Measurements from ENCODE around the gene PDE6H. TPM values are rescaled to one million over a fixed set of nuclear protein-coding genes. Genes with fewer than 3 reads are reported as not detected.

Gene PDE6H
- total and polyA plus RNA-seq, 2 donors (not counting 3 experiments of a cell fraction or from before 2014, with no cell fraction given) = not detected

- Histone ChIP-seq H3K27ac (ENCODE audit: insufficient read depth, low read depth, low read length) (peak overlapping the region; percentile 94), H3K9me1 (replicated peaks; ENCODE audit: control insufficient read depth, extremely low read depth, insufficient read depth, low read length) (no peaks in the 10 kb centered on the region), H3K9me3 (replicated peaks; ENCODE audit: control insufficient read depth, insufficient read depth, low read length) (no peaks in the 10 kb centered on the region), H3K27me3 (ENCODE audit: control insufficient read depth in 2 of 2, insufficient read depth in 2 of 2, low read length in 2 of 2) (no peaks in the 10 kb centered on the region), H3K4me1 (ENCODE audit: control insufficient read depth, extremely low read depth, insufficient read depth, low read length) (peaks cover 72% of the 10 kb centered on the region), H3K4me2 (ENCODE audit: insufficient read depth, low read length) (peak overlapping the region; percentile 68), H3K4me3 (replicated peaks in 1 of 3; ENCODE audit: insufficient read depth in 1 of 3, low read depth in 1 of 3, low read length in 3 of 3) (peak overlapping the region in 1 of 3 experiments; percentile 36), H4K20me1 (replicated peaks; ENCODE audit: control insufficient read depth, extremely low read depth, insufficient read depth, low read length) (no peaks in the 10 kb centered on the region), H3K9ac (replicated peaks; ENCODE audit: extremely low read depth, insufficient read depth, low read length) (peak overlapping the region; percentile 85), H3K79me2 (ENCODE audit: control insufficient read depth, insufficient read depth, low read length) (peaks cover 56% of the 10 kb centered on the region), H3K36me3 (ENCODE audit: control insufficient read depth in 2 of 2, extremely low read depth in 1 of 2, insufficient read depth in 2 of 2, low read length in 2 of 2) (peaks cover 14 to 43% of the 10 kb centered on the region in 2 experiments), H2AFZ (ENCODE audit: low read depth, low read length) (no peak overlapping the region)
- ChIA-PET CTCF (interaction anchor here (0.5 to 2.1 kb wide), 6 partner anchors 12 to 103 kb away, joined by 3 to 6 read pairs (median 3); partner anchors contain the start of gene ARHGDIB), POLR2A (interaction anchor here (0.8 to 1.0 kb wide), 2 partner anchors 11 to 13 kb away, joined by 3 to 4 read pairs; partner anchors contain the start of gene ARHGDIB)
- peak; percentile 93 for DNase-seq (ENCODE audit: low read depth, low spot score)
- BruUV-seq (replicated peaks) = no TSS peak
- TF ChIP-seq FOS (IDR thresholded peaks at IDR 0.05; ENCODE audit: borderline replicate concordance, insufficient read depth, low read length) (peak; percentile 43), POLR2AphosphoS5 (IDR thresholded peaks at IDR 0.05; ENCODE audit: insufficient read depth, low read depth, low read length) (peak; percentile 88), CTCF (IDR thresholded peaks at IDR 0.05; ENCODE audit: extremely low read depth in 1 of 2, insufficient read depth in 1 of 2, low read depth in 1 of 2, low read length in 2 of 2) (no peak), POLR2A (IDR thresholded peaks at IDR 0.05; ENCODE audit: low read depth, low read length) (peak; percentile 82)
- intact Hi-C loops (cut with micrococcal nuclease) (loop anchor here (1.0 kb wide), 3 partner anchors 13 to 43 kb away; partner anchors contain the start of gene ARHGDIB), dilution Hi-C loops (cut with MboI; ENCODE audit: extremely low pct_ligation_motif_present, low sequenced_read_pairs) (no loop called here)
- peak; percentile 94 for FAIRE-seq
Measured at GRCh38 chr12:14948672-14949071, 24.2 kb upstream of the PDE6H start.

- Histone ChIP-seq H3K4me2 (ENCODE audit: insufficient read depth, low read length) (peak overlapping the region; percentile 68), H3K4me1 (ENCODE audit: control insufficient read depth, extremely low read depth, insufficient read depth, low read length) (peaks cover 82% of the 10 kb centered on the region), H2AFZ (ENCODE audit: low read depth, low read length) (no peak overlapping the region), H3K9me3 (replicated peaks; ENCODE audit: control insufficient read depth, insufficient read depth, low read length) (no peaks in the 10 kb centered on the region), H3K27me3 (ENCODE audit: control insufficient read depth in 2 of 2, insufficient read depth in 2 of 2, low read length in 2 of 2) (no peaks in the 10 kb centered on the region), H3K9me1 (replicated peaks; ENCODE audit: control insufficient read depth, extremely low read depth, insufficient read depth, low read length) (no peaks in the 10 kb centered on the region), H3K9ac (replicated peaks; ENCODE audit: extremely low read depth, insufficient read depth, low read length) (peak overlapping the region; percentile 85), H3K36me3 (ENCODE audit: control insufficient read depth in 2 of 2, extremely low read depth in 1 of 2, insufficient read depth in 2 of 2, low read length in 2 of 2) (peaks cover 14 to 40% of the 10 kb centered on the region in 2 experiments), H3K27ac (ENCODE audit: insufficient read depth, low read depth, low read length) (peak overlapping the region; percentile 94), H3K79me2 (ENCODE audit: control insufficient read depth, insufficient read depth, low read length) (peaks cover 66% of the 10 kb centered on the region), H4K20me1 (replicated peaks; ENCODE audit: control insufficient read depth, extremely low read depth, insufficient read depth, low read length) (no peaks in the 10 kb centered on the region), H3K4me3 (replicated peaks in 1 of 3; ENCODE audit: insufficient read depth in 1 of 3, low read depth in 1 of 3, low read length in 3 of 3) (no peak overlapping the region)
- FAIRE-seq (no peak), DNase-seq (ENCODE audit: low read depth, low spot score) (no peak)
- BruUV-seq (replicated peaks) = no TSS peak
- intact Hi-C loops (cut with micrococcal nuclease) = loop anchor here (10.0 kb wide), 1 partner anchor 695 kb away; no protein-coding TSS in a partner anchor
- POLR2A ChIA-PET = no interaction called here
- TF ChIP-seq POLR2A (IDR thresholded peaks at IDR 0.05; ENCODE audit: low read depth, low read length) (no peak), GATA2 (IDR thresholded peaks at IDR 0.05; ENCODE audit: insufficient read depth, insufficient read length, low read depth, low read length) (no peak), MYC (IDR thresholded peaks at IDR 0.05; ENCODE audit: low read depth, low read length) (no peak), CTCF (IDR thresholded peaks at IDR 0.05; ENCODE audit: extremely low read depth in 1 of 2, insufficient read depth in 1 of 2, low read depth in 1 of 2, low read length in 2 of 2) (no peak), EZH2 (IDR thresholded peaks at IDR 0.05; ENCODE audit: borderline replicate concordance, low read depth, low read length, severe bottlenecking) (no peak), MAX (IDR thresholded peaks at IDR 0.05; ENCODE audit: insufficient read depth, insufficient read length) (no peak), POLR2AphosphoS5 (IDR thresholded peaks at IDR 0.05; ENCODE audit: insufficient read depth, low read depth, low read length) (no peak), JUN (IDR thresholded peaks at IDR 0.05; ENCODE audit: borderline replicate concordance, insufficient read depth, insufficient read length, low read depth) (no peak), FOS (IDR thresholded peaks at IDR 0.05; ENCODE audit: borderline replicate concordance, insufficient read depth, low read length) (no peak)
- CTCF ChIA-PET = interaction anchor here (1.0 kb wide), 1 partner anchor 46 kb away, joined by 3 read pairs; no protein-coding TSS in a partner anchor
- dilution Hi-C loops (cut with MboI; ENCODE audit: extremely low pct_ligation_motif_present, low sequenced_read_pairs) = loop anchor here (10.0 kb wide), 1 partner anchor 115 kb away; no protein-coding TSS in a partner anchor
Measured at GRCh38 chr12:14949631-14950030, 23.2 kb upstream of the PDE6H start.
